Mesodermal cell (in vitro differentiated cells): ENCODE data around the gene LRRC8D.

Experiments used
- H3K27ac ChIP-seq: 2 replicates; pipeline ENCODE4 v1.7.0; 2013; ENCODE audit warnings: mild to moderate bottlenecking, low read depth, low read length, moderate library complexity; ENCODE audit not compliant: severe bottlenecking
- H3K36me3 ChIP-seq: 2 replicates; pipeline ENCODE4 v1.7.1; 2013; ENCODE audit warnings: mild to moderate bottlenecking, low read length, moderate library complexity; ENCODE audit not compliant: control insufficient read depth, insufficient read depth
- H3K4me1 ChIP-seq: one replicate; pipeline ENCODE4 v1.7.1; 2013; ENCODE audit warnings: mild to moderate bottlenecking, low read length; ENCODE audit not compliant: insufficient read depth, control insufficient read depth, poor library complexity, severe bottlenecking
- H3K4me3 ChIP-seq: 2 replicates; pipeline ENCODE4 v1.7.0; 2013; ENCODE audit warnings: low read length, control low read depth, mild to moderate bottlenecking; ENCODE audit not compliant: insufficient read depth, poor library complexity, severe bottlenecking; ENCODE audit errors: extremely low read depth
- H3K9me3 ChIP-seq: 2 replicates; pipeline ENCODE4 v1.7.1; 2013; ENCODE audit warnings: mild to moderate bottlenecking, low read length, moderate library complexity; ENCODE audit not compliant: control insufficient read depth

Gene LRRC8D

GRCh38 chr1:89986020-89986419 lies 165.2 kb downstream of the LRRC8D start:
- H3K4me3 ChIP-seq, result no peak overlapping the region

More at GRCh38 chr1:89986020-89986419, 165.2 kb downstream of the LRRC8D start:
- Histone ChIP-seq H3K27ac (no peak overlapping the region), H3K4me1 (peaks cover 10% of the 10 kb centered on the region), H3K36me3 (no peaks in the 10 kb centered on the region), H3K9me3 (no peaks in the 10 kb centered on the region)
